Loucy (cell line): ENCODE measurements around the gene OR10H3.

Source experiments
- EZH2phosphoT487 ChIP-seq: fragments of 200-600 bp; IDR thresholded peaks from 2 replicates; pipeline ENCODE4 v1.6.1; 2018; ENCODE audit warnings: antibody characterized with exemption, mild to moderate bottlenecking, moderate library complexity, borderline replicate concordance
- TF ChIP-seq, protein P1 (sequence below): fragments of 200-600 bp; sonication (generic); conservative IDR thresholded peaks from 2 replicates; pipeline ENCODE4 v1.5.1; 2014; ENCODE audit warnings: mild to moderate bottlenecking, antibody characterized with exemption, low read length

DNA sequence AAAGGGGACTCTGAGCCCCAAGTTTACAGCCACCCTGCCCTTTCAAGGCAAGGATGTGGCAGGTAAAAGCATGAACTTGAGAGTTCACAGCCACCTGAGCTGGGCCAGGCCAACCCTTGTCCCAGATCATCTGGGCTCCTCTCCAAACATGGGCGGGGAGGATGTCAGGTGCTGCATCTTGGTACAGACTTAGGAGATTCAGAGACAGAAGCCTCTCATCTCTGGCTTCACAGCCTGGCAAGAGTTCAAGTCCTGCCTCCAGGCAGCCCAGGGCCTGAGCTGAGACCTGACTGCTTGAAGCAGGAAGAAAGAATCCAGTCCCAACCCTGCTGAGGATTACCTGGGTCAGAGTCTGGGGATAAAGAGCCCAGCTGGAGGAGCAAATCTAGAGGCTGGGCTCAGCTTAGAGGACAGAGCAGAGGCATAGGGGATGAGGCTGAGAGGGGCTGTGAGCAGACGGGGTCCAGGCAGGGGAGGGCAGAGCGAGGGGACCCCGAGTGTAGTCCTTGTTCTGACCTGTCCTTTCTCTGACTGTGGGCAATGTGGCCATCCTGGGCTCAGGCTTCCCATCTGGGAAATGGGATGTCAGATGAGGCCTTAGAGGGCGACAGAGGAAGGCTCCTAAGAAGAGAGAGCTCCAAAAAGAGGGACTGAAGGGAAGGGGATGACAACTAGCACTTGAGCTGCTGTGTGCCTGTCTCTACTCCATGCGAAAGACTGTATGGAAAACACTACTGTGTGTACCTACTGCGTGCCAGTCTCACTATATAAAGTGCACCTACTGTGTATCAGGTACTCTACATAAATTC is 43.0 kb downstream of the OR10H3 start:
- TF ChIP-seq, protein P1, sequence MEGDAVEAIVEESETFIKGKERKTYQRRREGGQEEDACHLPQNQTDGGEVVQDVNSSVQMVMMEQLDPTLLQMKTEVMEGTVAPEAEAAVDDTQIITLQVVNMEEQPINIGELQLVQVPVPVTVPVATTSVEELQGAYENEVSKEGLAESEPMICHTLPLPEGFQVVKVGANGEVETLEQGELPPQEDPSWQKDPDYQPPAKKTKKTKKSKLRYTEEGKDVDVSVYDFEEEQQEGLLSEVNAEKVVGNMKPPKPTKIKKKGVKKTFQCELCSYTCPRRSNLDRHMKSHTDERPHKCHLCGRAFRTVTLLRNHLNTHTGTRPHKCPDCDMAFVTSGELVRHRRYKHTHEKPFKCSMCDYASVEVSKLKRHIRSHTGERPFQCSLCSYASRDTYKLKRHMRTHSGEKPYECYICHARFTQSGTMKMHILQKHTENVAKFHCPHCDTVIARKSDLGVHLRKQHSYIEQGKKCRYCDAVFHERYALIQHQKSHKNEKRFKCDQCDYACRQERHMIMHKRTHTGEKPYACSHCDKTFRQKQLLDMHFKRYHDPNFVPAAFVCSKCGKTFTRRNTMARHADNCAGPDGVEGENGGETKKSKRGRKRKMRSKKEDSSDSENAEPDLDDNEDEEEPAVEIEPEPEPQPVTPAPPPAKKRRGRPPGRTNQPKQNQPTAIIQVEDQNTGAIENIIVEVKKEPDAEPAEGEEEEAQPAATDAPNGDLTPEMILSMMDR, result no peak
- no peak for TF ChIP-seq EZH2phosphoT487
